GM21717 (cell line): ENCODE data around the gene VPS26C.
"Not testable (repeated sequence)": the region's sequence is repeated elsewhere in the genome, so short reads cannot be mapped to it uniquely, and the experiment has no call there.

ENCODE experiments used
- ATAC-seq: cut with Tn5 transposase; IDR thresholded peaks from one replicate; pipeline ENCODE4 v1.9.1; 2021; ENCODE audit warnings: mild to moderate bottlenecking, moderate library complexity; ENCODE audit not compliant: unreplicated experiment

The VPS26C gene

DNA sequence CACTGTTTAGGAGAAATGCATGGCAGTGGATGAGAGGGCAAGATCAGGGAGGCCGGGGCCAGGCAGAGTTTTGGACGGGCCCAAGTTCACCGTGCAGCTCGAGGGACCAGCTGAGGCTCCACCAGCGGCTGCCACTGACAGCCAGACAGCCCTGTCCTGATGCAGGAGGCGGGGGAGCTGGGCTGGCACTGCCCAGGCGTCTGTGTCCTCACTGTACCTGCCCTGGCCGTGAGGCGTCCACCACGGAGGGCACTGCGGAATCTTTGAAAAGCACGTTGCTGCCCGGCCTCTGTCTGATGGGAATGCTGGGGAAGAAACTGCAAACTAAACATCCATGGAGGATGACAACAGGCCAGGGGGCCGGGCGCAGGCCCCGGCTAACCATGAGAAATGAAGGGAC lies 35.5 kb downstream of the VPS26C start:
- no peak for ATAC-seq

DNA sequence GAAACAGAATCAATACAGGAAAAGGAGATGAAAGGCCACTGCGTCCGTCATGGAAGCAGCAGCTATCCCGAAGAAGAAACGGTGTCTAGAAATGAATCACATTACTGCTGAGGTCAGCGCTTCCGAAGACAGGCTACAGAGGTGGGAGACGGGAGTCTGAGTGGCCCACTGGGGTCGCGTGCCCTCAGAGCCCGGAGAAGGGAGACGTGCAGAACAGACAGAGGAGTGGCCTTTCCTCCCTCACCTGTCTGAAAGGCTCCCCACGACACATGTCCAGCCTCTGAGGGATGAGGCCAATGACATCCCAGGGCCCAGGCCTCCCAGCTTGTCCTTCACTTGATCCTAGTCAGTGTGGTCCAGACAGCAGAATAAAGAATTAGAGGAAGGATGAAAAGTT lies 35.9 kb downstream of the VPS26C start:
- ATAC-seq, result no peak

DNA sequence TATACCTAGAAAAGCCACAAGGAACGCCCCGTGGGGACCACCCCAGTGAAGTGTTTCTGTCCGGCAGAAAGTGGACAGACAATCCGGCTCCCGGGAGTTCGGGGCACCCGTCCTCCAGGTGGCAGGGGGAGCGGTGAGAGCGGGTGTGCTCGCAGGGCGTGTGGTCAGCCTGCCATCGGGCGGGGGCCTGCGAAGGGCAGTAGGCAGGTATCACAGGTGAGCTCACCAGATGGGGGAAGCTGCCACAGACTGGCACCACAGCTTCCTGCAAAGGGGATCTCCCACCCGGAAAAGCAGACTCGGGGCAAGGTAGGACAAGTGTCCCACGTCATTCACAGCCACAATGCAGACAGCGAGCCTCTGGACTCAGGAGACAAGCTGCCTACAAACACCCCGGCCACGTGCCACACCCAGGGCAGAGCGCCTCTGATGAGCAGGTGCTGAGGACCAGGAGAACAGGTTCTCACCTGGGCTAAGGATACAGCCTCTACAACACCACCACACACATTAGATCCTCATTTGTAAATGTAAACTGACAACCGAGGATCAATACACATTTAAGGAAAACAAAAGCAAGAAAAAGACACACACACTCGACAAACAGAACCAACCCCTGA lies 36.4 kb downstream of the VPS26C start:
- ATAC-seq, result no peak

DNA sequence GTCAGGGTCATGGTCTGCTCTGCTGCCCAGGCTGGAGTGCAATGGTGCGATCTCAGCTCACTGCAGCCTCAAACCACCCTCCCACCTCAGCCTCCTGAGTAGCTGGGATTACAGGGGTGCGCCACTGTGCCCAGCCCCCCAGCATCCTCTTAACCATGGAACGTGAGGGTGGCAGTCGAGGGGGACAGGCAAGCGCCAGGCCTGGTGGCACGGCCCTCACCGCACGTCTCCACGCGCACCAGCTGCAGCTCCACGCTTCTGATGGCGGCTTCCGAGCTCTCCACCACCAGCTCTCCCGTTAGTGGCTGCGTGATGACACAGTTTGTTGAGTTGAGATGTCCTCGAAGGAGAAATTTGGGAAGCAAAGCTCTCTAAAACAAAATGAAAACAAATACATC lies 39.1 kb downstream of the VPS26C start:
- no peak for ATAC-seq

DNA sequence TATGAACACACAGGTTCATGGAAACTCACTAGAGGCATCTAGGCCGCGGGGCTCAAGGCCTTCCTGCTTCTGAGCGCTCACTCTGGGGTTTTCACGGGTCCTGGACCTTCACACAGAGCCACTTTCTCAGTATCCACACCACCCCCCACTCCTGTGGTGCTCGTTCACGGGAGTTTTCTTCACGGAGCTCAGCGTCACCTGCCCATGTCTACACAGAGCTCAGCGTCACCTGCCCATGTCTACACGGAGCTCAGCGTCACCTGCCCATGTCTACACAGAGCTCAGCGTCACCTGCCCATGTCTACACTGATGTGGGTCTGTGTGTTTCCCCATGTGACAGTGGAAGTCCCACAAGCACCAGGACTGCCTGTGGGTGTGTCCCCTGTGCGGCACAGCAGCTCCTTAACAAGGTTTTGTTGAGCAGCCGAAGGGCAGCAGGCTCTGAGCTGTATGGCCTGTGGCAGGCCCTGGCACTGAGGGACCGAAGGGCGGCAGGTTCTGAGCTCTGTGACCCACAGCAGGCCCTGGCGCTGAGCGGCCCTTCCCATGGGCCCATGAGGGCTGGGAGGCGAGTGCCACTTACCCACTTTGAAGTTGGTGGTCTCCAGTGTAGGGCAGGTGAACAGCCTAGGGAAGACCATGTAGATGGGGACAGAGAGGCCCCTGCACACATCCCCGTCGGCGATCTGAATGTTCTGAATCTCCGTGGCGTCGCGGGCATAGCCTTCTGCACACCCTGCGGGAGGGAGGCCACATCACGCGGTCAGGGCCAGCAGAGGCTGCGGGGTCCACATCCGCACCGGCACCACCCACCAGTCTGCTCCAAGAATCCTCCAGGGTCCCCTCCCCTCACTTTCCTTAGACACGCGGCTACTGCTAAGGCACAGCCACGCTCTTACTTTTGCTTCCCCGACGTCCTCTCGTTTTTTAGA lies 39.8 kb downstream of the VPS26C start:
- ATAC-seq, result no peak

DNA sequence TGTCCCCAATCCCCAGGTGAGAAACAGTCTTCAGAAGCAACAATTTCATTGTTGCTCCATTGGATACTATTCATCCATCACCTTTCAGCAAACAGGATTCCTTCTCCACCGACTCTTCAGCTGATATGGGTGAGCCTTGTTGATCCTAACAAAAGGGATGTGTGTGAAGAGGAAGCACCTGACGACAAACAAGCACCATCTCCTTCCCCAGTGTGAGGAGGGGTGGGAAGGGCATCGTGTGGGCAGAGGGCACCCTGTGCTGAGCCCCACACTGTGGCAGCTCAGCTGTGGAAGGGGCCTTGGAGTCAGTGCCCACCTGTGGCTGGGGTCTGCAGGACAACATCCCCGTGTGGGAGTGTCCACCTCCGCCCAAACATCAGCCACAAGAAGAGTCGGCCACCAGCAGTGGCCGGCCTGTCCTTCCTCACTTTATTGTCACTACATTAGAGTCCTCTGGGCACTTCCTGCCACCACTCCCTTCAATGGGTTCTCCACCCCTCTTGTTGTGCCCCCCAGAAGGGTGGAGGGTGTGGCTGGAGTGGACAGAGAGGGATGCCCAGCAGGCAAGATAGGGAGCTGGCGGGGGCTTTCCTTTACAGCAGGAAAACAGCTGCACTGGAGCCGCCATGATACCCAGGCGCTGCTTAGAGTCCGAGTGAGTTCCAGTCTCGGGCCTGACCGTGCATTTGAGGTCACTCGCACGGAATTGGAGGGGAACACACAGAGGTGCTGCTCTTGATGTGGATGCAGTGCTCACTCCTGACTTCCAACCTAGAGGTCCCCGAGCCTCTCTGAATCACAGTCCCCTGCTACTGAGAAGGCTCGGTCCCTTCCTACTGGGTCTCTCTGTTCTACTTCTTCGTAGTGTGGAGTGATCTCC lies 40.9 kb downstream of the VPS26C start:
- no peak for ATAC-seq

DNA sequence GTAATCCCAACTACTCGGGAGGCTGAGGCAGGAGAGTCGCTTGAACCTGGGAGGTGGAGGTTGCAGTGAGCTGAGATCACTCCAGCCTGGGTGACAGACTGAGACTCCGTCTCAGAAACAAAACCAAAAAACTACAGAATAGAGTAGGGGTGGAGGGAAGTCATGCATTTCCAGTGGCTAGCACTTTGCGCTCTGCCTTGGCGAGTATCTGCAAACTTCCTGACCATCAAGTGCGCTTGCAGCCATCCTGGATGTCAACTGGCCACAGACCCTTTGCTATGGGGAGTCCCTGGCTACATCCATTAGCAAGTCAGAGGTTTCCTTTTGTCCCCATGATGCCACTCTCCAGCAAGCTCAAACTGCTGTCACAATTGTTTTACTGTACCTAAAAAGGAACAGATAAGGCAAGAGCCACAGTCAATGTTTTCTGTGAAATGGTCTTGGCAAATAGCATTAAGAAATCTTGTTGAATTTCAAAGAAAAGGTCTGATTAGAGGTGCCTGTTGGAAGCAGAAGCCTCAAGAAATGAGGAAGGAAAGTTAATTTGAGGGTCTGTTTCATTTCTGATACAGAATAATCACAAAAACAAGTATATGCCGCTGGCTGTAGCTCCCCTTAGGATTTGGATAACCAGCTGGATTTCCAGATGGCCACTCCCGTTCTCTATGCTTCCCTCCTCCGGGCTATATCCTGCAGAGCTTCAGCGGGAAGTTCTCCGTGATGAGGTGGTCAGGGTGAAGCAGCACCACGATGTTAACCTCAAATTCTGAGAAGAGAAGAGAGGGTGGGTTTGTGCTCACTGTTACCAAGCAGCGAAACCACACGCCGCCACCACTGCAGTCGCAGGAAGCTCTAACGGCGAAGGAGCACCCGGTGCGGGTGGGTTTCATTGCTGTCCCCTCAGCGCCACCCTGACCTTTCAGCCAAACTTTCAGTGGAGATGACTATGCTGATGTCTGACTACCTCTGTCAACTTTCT lies 42.0 kb downstream of the VPS26C start:
- ATAC-seq, result no peak

DNA sequence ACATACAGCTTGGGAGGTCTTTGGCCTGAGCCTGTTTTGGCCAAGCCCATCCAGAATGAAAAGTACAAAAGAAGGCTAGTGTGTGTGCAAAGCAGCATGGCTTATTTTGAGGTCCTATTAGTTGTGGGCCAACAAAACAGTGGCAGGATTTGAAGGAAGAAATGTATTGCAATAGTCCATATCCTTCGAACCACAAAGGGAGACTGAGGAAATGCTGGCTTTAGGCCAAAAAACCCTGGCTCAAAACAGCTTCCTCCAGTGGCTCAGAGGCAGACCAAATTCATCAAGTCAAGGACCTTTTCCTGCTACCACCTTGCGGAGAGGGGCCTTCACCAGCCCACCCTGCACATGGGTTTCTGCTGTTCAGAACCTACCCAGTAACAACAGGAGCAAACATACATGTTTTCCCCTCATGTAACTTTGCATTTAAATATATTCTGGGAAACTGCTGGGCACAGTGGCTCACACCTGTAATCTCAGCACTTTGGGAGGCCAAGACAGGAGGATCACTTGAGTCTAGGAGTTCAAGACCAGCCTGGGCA lies 43.3 kb downstream of the VPS26C start:
- ATAC-seq, result no peak

DNA sequence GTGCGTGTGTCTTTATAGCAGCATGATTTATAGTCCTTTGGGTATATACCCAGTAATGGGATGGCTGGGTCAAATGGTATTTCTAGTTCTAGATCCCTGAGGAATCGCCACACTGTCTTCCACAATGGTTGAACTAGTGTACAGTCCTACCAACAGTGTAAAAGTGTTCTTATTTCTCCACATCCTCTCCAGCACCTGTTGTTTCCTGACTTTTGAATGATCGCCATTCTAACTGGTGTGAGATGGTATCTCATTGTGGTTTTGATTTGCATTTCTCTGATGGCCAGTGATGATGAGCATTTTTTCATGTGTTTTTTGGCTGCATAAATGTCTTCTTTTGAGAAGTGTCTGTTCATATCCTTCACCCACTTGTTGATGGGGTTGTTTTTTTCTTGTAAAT lies 44.9 kb downstream of the VPS26C start:
- ATAC-seq, result not testable (repeated sequence)

DNA sequence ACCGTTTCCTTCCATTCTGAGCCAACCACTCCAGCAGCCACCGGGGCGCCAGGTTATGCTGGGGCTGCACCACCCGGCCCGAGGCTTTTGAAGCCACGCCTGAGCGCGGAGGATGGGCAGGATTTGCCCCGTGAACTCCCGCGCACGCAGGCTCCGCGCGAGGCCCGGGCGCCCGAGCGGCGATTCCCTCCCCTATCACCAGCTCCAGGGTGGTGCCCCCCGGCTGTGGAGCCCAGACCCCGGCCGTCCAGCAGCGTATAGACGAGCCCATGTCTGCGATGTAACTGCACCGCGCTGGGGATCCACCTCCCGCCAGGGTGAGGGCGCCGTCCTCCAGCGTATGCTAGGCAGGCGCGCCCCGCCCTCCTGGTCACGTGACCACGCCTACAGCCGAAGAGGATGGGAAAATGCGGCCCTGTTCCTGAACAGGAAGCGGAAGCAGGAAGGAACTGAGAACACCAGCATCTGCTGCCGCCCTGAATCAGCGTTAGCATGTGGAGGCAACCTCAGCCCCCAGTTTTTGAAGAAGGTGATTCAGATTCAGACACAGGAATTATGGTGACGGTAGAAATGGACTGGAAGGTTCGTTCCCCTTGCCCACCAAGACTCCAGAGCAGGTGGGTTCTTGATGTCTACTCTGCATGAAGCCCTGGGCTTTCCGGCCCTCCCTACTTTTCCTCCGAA lies 46.0 kb downstream of the VPS26C start:
- peak; percentile 82 for ATAC-seq

DNA sequence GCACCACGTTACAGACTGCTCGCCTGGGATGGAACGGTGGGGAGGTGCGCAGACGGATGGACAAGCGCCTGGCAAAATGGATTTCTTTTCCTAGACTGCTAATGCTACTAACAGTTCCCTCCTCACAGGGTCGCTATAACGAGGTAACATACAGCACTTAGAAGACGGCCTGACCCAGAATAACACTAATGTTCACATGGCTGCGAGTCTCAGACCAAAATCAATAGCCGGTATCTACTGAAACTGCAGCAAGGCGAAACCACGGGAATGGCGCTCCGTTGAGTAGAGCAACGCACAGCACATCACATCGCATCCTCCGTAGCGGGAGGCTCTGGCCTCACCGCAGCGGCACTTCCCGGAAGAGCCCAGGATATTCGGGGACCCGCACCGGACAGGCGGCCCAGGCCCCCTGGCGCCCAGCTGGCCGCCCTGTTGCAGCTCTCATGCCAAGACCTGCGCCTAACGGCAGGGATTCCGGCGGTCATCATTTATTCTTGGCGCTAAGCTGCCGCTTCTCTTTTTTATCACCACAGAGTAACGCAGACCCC lies 46.6 kb downstream of the VPS26C start:
- peak; percentile 43 for ATAC-seq

DNA sequence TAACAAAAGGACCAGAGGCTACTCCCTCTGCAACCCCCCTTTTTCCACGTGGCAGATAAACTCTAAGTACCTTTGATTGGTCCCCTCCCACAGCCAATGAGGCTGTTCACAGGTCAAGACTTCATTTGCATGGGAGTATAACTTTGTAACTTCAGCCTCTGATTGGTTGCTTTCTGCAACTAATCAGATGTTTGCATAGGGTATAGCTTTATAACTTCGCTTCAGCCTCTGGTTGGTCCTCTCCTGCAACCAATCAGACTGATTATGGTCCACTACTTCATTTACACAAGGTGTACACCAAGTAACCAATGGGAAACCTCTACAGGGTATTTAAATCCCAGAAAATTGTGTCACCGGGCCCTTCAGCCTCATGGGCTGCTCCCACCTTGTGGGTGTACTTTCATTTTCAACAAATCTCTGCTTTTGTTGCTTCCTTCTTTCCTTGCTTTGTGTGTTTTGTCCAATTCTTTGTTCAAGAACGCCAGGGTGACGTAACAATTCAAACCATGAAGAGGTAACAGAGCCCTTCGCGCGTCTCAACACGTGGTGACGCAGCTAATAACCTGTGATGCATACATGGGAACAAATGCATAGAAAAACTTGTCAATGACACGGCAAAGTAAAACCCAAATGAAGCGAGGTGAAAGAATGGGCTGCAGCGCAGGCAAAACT lies 47.2 kb downstream of the VPS26C start:
- ATAC-seq, result no peak

DNA sequence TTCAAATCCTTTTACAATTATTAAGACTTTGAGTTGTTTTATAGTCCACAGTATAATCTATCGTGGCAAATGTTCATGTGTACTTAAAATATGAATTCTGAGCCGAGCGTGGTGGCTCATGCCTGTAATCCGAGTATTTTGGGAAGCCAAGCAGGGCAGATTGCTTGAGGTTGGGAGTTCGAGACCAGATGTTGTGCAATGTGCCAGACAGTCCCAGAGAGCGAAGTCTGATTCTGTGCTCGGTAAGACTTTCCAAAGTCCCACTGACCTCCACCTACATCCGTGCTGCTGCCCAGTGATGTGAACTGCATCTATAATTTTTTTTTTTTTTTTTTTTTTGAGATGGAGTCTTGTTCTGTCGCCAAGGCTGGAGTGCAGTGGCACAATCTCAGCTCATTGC lies 52.2 kb downstream of the VPS26C start:
- no peak for ATAC-seq

DNA sequence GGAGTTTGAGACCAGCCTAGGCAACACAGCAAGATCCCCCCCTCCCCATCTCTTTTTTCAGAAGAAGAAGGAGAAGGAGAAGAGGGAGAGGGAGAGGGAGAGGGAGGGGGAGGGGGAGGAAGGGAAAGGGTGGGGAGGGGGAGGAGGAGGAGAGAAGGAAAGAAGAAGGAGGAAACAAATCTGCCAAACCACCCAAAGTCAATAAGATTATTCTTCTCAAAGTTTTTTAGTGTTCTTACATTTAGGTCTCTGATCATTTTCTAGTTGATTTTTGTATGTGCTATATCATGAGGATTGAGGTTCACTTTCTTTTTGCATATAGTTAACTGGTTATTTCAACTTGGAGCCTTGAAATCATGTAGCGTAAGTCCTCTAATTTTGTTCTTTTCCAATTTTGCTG lies 56.3 kb downstream of the VPS26C start:
- no peak for ATAC-seq

DNA sequence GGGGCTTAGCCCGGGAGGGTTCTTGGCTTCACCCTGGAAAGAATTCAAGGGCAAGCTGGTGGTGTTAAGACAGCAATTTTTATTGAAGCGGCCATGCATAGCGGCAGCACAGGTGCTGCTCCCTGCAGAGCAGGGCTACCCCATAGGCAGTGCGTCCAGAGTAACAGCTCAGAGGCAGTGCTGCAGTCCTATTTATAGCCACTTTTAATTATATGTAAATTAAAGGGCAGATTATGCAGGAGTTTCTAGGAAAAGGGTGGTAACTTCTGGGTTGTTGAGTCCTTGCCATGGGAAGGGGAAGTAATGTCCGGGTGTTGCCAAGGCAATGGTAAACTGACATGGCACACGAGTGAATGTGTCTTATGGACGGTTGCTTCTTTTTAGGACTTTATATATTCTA lies 57.0 kb downstream of the VPS26C start:
- ATAC-seq, result no peak

DNA sequence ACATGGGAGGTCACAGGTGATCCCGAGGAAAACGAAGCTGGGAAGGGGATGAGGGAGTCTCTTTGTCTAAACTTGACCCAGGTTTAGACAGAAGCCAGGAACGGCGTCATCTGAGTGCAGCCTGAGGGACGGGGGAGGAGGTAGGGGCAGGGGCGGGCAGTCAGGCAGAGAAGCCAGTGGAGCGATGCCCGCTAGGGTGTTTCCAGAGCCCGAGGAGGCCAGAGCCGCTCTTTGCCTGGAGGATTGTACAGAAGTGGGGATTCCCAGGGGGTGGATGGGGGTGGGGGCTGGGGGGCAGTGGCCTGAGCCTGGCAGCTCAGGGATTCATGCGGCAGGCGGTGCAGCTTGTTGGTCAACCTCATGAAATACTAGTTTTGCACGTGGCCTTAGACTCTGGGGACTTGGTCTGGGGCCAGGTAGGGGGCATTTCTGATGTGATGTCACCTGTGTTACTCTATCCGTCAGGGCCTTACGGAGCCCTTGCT lies 58.4 kb downstream of the VPS26C start:
- ATAC-seq, result peak; percentile 35

DNA sequence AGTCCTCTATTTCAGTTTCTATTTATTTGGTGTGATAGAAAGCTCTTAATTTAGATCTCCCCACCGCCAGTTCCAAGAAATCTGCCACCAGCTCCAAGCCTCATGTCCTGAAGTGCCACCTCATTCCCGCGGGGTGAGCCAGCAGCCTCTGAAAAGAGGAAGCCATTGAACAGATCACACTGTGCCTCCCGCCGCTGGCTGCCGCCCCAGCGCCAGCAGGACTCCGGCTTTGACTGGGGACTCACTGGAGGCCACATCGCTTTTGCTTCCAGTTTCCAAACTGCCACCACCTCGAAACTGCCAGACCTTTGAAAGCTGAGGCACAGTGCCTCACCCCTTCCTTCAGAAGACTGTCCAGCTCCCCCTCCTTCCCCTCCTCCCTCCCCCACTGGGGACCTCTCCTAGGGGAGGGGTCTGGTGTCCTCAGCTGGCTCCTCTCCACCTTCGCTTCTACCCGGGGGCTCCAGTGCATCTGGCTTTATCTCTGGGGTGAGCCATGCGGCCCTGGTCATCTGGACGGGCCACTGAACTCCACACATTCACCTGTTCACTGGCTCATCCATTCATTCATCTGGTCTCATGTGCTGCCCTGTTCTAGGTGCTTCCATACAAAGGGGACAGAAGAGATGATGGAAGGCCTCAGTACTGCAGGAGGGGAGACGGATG lies 58.9 kb downstream of the VPS26C start:
- ATAC-seq, result peak; percentile 49
